ENCODE results near the gene PRELID2. TPM values are rescaled to one million over a fixed set of nuclear protein-coding genes. Genes with fewer than 3 reads are reported as not detected.

The PRELID2 gene
- total RNA-seq (10 to 100 TPM in 1 of 2 donors, 1 to 10 TPM in 1; 7.8 to 68.1 TPM), polyA plus RNA-seq (1 to 10 TPM; 1.2 to 3.1 TPM)
- long read RNA-seq, donor 1, partial matches to known transcripts = 0 of 1 reads
- long read RNA-seq, donor 1, other reads (novel, unspliced or antisense) = 0 of 1 reads
- long read RNA-seq, donor 2 = 0 reads
- long read RNA-seq, donor 3 = 0 reads
- long read RNA-seq, donor 4 = 0 reads
- long read RNA-seq, donor 5 = 0 reads

DNA sequence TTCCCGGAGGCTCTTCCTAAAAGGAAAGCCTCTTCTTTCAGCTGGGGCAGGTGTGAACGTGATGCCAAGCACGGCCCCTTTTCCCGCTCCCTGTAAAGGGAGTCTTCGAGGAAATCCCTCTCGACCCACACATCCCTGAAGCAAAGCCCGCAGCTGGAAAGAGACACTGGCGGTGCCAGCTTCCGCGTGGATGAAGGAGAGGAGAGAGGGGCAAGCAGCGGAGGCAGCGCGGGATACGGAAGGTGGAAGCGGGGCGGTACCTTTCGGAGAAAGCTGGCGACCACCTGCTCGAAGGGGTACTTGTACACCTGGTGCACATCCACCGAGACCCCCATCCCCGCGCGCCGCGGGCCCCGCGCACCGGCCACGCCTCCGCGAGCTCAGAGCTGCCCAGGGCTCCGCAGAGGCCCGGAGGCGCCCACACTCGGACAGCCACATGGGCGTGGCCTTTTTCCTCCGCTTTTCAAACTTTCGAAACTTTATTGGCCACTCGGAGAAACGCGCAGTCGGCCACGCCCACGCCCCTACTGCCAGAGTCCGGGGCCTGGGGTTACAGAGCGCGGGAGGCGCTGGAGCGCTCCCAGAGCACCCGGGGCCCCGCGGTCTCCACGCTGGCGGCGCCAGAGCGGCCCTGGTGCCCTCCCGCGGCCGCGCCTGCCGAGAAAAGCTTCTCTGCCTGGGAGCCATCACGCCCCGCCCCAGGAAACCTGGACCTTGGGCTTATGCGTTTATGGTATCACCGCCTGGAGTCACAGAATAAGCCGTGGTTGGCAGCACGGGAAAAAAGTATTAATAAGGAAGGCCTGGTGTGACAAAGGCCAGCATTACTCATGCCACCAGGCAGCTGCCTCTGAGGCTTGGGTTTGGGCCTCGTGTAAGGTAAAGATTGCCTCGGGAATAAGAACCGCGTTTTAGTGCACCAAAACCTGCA is at the start of gene PRELID2:
Gene PRELID2, minus strand, starts transcription at position 426 of the 931 bp plus-strand sequence. Its CDS starts 91 bp downstream, at position 335.
- Histone ChIP-seq H3K4me3 (peak within 1 kb of the TSS; percentile 62), H3K36me3 (ENCODE audit: control insufficient read depth in 4 of 4, insufficient read depth in 4 of 4, low read length in 4 of 4) (no peaks in the 10 kb centered on the region), H3K9me3 (ENCODE audit: control insufficient read depth in 4 of 4, insufficient read depth in 3 of 4, low read length in 3 of 4) (no peaks in the 10 kb centered on the region), H3K27ac (ENCODE audit: low read depth in 1 of 2, low read length in 1 of 2) (peak within 1 kb of the TSS; percentile 65 to 78), H3K4me1 (ENCODE audit: control insufficient read depth in 5 of 5, insufficient read depth in 5 of 5, low read length in 5 of 5) (peaks cover 0 to 35% (median 1%) of the 10 kb centered on the region in 5 donors), H3K27me3 (ENCODE audit: control insufficient read depth in 3 of 3, insufficient read depth in 3 of 3, low read length in 2 of 3) (no peaks in the 10 kb centered on the region), H3K9ac (ENCODE audit: insufficient read depth in 1 of 2, low read length in 2 of 2) (peak within 1 kb of the TSS; percentile 44 to 71)
- TF ChIP-seq, protein P1, sequence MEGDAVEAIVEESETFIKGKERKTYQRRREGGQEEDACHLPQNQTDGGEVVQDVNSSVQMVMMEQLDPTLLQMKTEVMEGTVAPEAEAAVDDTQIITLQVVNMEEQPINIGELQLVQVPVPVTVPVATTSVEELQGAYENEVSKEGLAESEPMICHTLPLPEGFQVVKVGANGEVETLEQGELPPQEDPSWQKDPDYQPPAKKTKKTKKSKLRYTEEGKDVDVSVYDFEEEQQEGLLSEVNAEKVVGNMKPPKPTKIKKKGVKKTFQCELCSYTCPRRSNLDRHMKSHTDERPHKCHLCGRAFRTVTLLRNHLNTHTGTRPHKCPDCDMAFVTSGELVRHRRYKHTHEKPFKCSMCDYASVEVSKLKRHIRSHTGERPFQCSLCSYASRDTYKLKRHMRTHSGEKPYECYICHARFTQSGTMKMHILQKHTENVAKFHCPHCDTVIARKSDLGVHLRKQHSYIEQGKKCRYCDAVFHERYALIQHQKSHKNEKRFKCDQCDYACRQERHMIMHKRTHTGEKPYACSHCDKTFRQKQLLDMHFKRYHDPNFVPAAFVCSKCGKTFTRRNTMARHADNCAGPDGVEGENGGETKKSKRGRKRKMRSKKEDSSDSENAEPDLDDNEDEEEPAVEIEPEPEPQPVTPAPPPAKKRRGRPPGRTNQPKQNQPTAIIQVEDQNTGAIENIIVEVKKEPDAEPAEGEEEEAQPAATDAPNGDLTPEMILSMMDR (IDR thresholded peaks at IDR 0.05; ENCODE audit: control extremely low read depth, extremely low read depth) = no peak
- ATAC-seq (ENCODE audit: insufficient read depth, low FRiP score) (peak; percentile 89), DNase-seq (peak; percentile 93 to 97 (median 95))
- WGBS, 2 donors = 0 to 1% methylated on average over 62 to 71 of the region's 71 CpGs

DNA sequence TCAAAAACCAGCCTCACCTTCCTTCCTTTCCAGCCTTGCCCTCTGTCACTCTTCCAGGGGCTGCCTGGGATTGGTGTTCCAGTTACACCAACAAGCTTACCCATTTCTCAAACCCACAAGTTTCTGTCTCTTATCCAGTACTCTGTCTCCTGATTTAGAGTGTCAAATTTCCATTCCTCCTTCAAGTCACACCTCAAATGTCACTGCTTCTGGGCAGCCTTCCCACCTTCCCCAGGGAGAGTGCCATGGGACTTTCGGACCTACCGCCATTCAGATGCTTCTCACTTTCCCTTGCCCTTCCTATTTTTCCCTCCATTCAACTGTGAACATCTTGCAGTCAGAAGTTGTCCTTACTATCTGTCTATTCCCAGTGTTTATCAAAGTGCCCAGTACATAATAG is 39.6 kb upstream of the PRELID2 start:
- 96% methylated on average over 2 of the region's 2 CpGs for WGBS, 2 donors
- TF ChIP-seq, protein P1 (IDR thresholded peaks at IDR 0.05; ENCODE audit: control extremely low read depth, extremely low read depth) = no peak
- H3K9me3 ChIP-seq (ENCODE audit: control insufficient read depth in 4 of 4, insufficient read depth in 3 of 4, low read length in 3 of 4) = peaks cover 0 to 2% (median 0%) of the 10 kb centered on the region in 4 donors
- no peak overlapping the region for H3K27ac ChIP-seq (ENCODE audit: low read depth in 1 of 2, low read length in 1 of 2)
- no peaks in the 10 kb centered on the region for H3K27me3 ChIP-seq (ENCODE audit: control insufficient read depth in 3 of 3, insufficient read depth in 3 of 3, low read length in 2 of 3)
- ATAC-seq (ENCODE audit: insufficient read depth, low FRiP score) (no peak), DNase-seq (no peak)
- H3K36me3 ChIP-seq (ENCODE audit: control insufficient read depth in 4 of 4, insufficient read depth in 4 of 4, low read length in 4 of 4) = no peaks in the 10 kb centered on the region
- H3K4me3 ChIP-seq = no peak overlapping the region
- no peak overlapping the region for H3K9ac ChIP-seq (ENCODE audit: insufficient read depth in 1 of 2, low read length in 2 of 2)
- H3K4me1 ChIP-seq (ENCODE audit: control insufficient read depth in 5 of 5, insufficient read depth in 5 of 5, low read length in 5 of 5) = no peaks in the 10 kb centered on the region

DNA sequence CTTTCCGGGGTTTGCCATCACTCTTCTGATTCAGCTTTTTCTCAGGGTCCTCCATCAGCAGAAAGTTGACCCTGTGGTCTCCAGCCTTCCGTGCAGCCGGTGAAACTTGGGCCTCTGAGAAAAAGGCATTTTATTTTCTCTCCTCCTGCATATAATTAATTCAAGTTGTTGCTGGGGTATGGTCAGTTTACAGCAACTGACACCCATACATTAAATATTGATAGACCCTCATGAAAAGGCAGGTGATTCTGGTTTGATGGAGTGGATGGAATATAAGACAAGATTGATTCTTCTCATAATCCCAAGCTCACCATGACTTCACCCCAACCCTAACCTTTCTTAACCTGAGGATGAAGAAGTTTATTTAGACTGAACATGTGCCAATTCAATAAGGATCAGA is 37.8 kb upstream of the PRELID2 start, which contains the start of gene GRXCR2:
Gene GRXCR2, minus strand, starts transcription at position 101 of the 400 bp plus-strand sequence. Its CDS starts 46 bp downstream, at position 55.
- peaks cover 0 to 2% (median 0%) of the 10 kb centered on the region in 4 donors for H3K9me3 ChIP-seq (ENCODE audit: control insufficient read depth in 4 of 4, insufficient read depth in 3 of 4, low read length in 3 of 4)
- no peaks in the 10 kb centered on the region for H3K36me3 ChIP-seq (ENCODE audit: control insufficient read depth in 4 of 4, insufficient read depth in 4 of 4, low read length in 4 of 4)
- no peak within 1 kb of the TSS for H3K9ac ChIP-seq (ENCODE audit: insufficient read depth in 1 of 2, low read length in 2 of 2)
- WGBS, 2 donors = 74 to 78% methylated on average over 3 of the region's 3 CpGs
- ATAC-seq (ENCODE audit: insufficient read depth, low FRiP score) (no peak), DNase-seq (no peak)
- H3K27me3 ChIP-seq (ENCODE audit: control insufficient read depth in 3 of 3, insufficient read depth in 3 of 3, low read length in 2 of 3) = no peaks in the 10 kb centered on the region
- no peak within 1 kb of the TSS for H3K4me3 ChIP-seq
- H3K27ac ChIP-seq (ENCODE audit: low read depth in 1 of 2, low read length in 1 of 2) = no peak within 1 kb of the TSS
- TF ChIP-seq, protein P1 (IDR thresholded peaks at IDR 0.05; ENCODE audit: control extremely low read depth, extremely low read depth) = no peak
- H3K4me1 ChIP-seq (ENCODE audit: control insufficient read depth in 5 of 5, insufficient read depth in 5 of 5, low read length in 5 of 5) = peaks cover 0 to 2% (median 0%) of the 10 kb centered on the region in 5 donors
